OCI-LY3 (cell line): ENCODE results near the gene FIBP.

Experiments
- H2AFZ ChIP-seq: fragments of 200-600, 300-600 bp; shearing (Covaris generic); 2 replicates; pipeline ENCODE4 v1.6.0; 2014; ENCODE audit warnings: antibody characterized with exemption, low read depth, low read length
- H3K27ac ChIP-seq: fragments of 200-600, 300-600 bp; sonication (generic); 2 replicates; pipeline ENCODE4 v1.5.1; 2014; ENCODE audit warnings: mild to moderate bottlenecking, low read length, moderate library complexity, mixed read lengths
- H3K27me3 ChIP-seq: fragments of 200-600, 300-600 bp; sonication (generic); 2 replicates; pipeline ENCODE4 v1.6.1; 2014; ENCODE audit warnings: low read depth, low read length, mixed read lengths
- H3K36me3 ChIP-seq: fragments of 200-600, 300-600 bp; sonication (generic); replicated peaks from 2 replicates; pipeline ENCODE3; 2014; ENCODE audit warnings: low read depth, low read length, mixed read lengths
- H3K4me1 ChIP-seq: fragments of 300-600, 200-600 bp; sonication (generic); 2 replicates; pipeline ENCODE4 v1.6.1; 2014; ENCODE audit warnings: low read length, mixed read lengths
- H3K4me2 ChIP-seq: fragments of 200-600, 300-600 bp; sonication (generic); 2 replicates; pipeline ENCODE4 v1.6.1; 2014; ENCODE audit warnings: low read length, mixed read lengths
- H3K4me3 ChIP-seq: fragments of 300-600, 200-600 bp; sonication (generic); 2 replicates; pipeline ENCODE4 v1.5.1; 2014; ENCODE audit warnings: antibody characterized with exemption, mild to moderate bottlenecking, low read length, moderate library complexity
- H3K79me2 ChIP-seq: fragments of 300-600, 200-600 bp; shearing (Covaris generic); 2 replicates; pipeline ENCODE4 v1.6.1; 2014; ENCODE audit warnings: mild to moderate bottlenecking, low read length, mixed read lengths
- H3K9ac ChIP-seq: fragments of 300-600, 200-600 bp; shearing (Covaris generic); 2 replicates; pipeline ENCODE4 v1.6.0; 2014; ENCODE audit warnings: mild to moderate bottlenecking, low read length, moderate library complexity
- H3K9me3 ChIP-seq: fragments of 200-600, 300-600 bp; shearing (Covaris generic); 2 replicates; pipeline ENCODE4 v1.6.1; 2014; ENCODE audit warnings: low read length, mixed read lengths; ENCODE audit not compliant: insufficient read depth
- H4K20me1 ChIP-seq: fragments of 200-600, 300-600 bp; sonication (generic); 2 replicates; pipeline ENCODE4 v1.6.1; 2016; ENCODE audit warnings: low read length, mixed read lengths; ENCODE audit not compliant: insufficient read depth
- EZH2phosphoT487 ChIP-seq: fragments of 200-600 bp; shearing (Covaris generic); IDR thresholded peaks from 2 replicates; pipeline ENCODE4 v1.6.1; 2018; ENCODE audit warnings: antibody characterized with exemption, mixed run types, low read depth
- TF ChIP-seq, protein P1 (sequence below): fragments of 200-600, 300-600 bp; sonication (generic); IDR thresholded peaks from 2 replicates; pipeline ENCODE4 v1.5.1; 2014; ENCODE audit warnings: antibody characterized with exemption, low read length, low read depth

FIBP gene

GRCh38 chr11:65871811-65872548 is 16.3 kb downstream of the FIBP start:
- H3K36me3 ChIP-seq = peaks cover 12% of the 10 kb centered on the region
- no peak overlapping the region for H3K27ac ChIP-seq
- H2AFZ ChIP-seq = no peak overlapping the region
- H3K9ac ChIP-seq = no peak overlapping the region
- H3K4me3 ChIP-seq = no peak overlapping the region
- H3K4me2 ChIP-seq = no peak overlapping the region
- no peaks in the 10 kb centered on the region for H3K79me2 ChIP-seq
- TF ChIP-seq EZH2phosphoT487 = no peak
- TF ChIP-seq, protein P1, sequence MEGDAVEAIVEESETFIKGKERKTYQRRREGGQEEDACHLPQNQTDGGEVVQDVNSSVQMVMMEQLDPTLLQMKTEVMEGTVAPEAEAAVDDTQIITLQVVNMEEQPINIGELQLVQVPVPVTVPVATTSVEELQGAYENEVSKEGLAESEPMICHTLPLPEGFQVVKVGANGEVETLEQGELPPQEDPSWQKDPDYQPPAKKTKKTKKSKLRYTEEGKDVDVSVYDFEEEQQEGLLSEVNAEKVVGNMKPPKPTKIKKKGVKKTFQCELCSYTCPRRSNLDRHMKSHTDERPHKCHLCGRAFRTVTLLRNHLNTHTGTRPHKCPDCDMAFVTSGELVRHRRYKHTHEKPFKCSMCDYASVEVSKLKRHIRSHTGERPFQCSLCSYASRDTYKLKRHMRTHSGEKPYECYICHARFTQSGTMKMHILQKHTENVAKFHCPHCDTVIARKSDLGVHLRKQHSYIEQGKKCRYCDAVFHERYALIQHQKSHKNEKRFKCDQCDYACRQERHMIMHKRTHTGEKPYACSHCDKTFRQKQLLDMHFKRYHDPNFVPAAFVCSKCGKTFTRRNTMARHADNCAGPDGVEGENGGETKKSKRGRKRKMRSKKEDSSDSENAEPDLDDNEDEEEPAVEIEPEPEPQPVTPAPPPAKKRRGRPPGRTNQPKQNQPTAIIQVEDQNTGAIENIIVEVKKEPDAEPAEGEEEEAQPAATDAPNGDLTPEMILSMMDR = no peak
- peaks cover 6% of the 10 kb centered on the region for H3K4me1 ChIP-seq
- no peaks in the 10 kb centered on the region; the same call in 1 of the 2 replicates for H4K20me1 ChIP-seq
- no peaks in the 10 kb centered on the region for H3K27me3 ChIP-seq
- no peaks in the 10 kb centered on the region for H3K9me3 ChIP-seq

- Histone ChIP-seq H3K27me3 (no peaks in the 10 kb centered on the region), H3K4me1 (peaks cover 6% of the 10 kb centered on the region), H3K4me2 (no peak overlapping the region), H2AFZ (no peak overlapping the region), H3K4me3 (no peak overlapping the region), H3K79me2 (no peaks in the 10 kb centered on the region), H3K27ac (no peak overlapping the region), H3K36me3 (peaks cover 19% of the 10 kb centered on the region), H3K9ac (no peak overlapping the region), H4K20me1 (no peaks in the 10 kb centered on the region; the same call in 1 of the 2 replicates), H3K9me3 (no peaks in the 10 kb centered on the region)
- TF ChIP-seq, protein P1 = no peak
- TF ChIP-seq EZH2phosphoT487 = no peak
Measured at GRCh38 chr11:65870706-65871681, 17.3 kb downstream of the FIBP start.

DNA sequence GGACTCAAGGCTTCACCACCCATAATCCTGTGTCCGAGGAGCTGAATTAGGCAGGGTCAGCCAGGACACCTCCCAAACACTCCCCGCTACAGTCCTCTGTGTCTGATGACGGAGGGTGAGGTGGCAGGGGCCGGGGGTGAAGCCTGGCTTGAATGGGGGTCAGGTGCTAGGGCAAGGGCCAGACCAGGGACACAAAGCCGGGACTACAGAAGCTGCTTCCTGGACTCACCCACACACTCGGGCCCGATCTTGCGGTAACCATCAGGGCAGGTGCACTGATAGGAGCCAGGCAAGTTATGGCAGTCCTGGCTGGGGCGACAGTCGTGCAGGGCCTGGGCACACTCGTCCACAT is 18.0 kb downstream of the FIBP start:
- Histone ChIP-seq H3K9ac (no peak overlapping the region), H3K27me3 (no peaks in the 10 kb centered on the region), H3K4me3 (no peak overlapping the region), H3K27ac (no peak overlapping the region), H3K36me3 (peaks cover 27% of the 10 kb centered on the region), H3K9me3 (no peaks in the 10 kb centered on the region), H3K4me1 (peaks cover 6% of the 10 kb centered on the region), H3K79me2 (no peaks in the 10 kb centered on the region), H4K20me1 (no peaks in the 10 kb centered on the region; the same call in 1 of the 2 replicates), H3K4me2 (no peak overlapping the region), H2AFZ (no peak overlapping the region)
- no peak for TF ChIP-seq EZH2phosphoT487
- TF ChIP-seq, protein P1 = no peak
